Activated CD8-positive, alpha-beta memory T cell treated with anti-CD3 and anti-CD28 coated beads for 24 hours (primary cell): ENCODE results near the gene NFIB.

Experiments used
- DNase-seq: peaks from one replicate; pipeline ENCODE4 v3.0.0-alpha.2; 2020

The NFIB gene

DNA sequence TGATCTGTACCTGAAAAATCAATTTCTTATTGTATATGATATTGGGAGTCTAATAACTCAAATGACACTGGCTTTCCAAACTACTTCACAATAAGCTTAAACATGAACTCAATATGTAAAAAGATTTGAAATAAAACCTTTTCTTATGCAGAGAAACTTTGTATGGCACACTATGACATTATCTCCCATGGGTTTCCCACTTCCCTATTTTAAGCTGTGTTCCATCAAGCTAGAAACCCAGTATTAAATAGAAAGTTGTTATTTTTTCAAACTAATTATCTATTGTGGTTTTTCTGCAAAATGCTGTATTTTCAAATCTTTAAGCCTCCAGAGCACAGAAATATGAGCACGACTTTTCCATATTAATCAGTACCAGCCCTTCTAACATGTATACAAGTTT lies 174.7 kb downstream of the NFIB start:
- no peak for DNase-seq

DNA sequence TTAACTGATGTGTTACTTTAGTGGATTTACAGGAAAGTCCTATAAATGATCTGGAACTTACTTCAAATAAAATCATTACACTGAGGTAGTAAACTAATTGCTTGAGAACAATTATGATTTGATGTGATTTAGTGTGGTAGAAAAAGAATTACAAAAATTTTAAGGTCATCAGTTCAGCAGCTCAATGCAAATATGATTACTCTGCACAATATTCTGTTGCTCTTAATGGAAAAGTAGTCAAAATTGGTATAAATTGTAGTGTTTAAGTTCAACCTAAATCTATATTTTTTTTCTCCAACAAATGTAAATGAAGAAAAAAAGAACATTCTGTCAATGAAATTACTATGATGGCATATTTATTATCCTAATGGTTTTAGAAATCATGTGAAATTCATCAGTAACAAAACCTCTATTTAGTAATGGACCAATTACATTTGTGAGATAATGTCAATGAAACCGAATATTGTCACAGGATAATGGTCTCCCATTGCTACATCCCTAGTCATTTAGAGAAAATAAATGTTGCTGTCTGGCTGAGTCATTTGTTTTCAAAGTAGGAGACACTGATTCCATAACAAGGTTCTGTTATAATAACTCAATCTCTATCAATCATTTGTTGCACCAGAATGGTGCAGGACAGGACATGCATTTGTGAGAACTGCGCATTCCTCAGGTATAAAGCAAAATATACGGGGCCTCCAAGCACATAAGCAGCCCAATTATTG lies 177.1 kb downstream of the NFIB start:
- no peak for DNase-seq

DNA sequence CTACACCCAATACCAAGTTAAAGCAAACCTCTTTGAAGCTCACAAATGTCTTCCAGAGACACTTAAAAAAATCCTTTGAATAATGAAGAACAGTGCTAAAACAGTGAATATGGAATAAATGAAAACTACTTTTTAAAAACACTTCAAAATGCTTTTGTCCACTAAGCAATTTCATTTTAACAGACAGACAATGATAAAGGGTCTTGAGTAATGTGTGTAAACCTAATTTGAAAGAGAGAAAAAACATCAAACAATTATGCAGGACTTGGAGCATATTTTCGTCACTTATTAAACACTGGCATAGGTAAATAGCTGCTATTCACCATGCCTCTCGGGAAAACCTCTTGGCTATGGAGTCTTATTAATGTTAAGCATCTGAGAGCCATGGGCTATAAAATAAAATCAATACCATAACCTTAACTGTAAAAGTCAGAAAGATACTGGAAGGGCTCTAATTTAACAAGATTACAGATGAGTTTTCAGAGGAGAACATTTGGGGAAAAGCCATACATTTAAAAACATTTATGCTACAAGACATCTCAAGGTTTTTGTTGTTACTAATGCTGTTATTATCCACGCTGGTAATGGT lies 177.8 kb downstream of the NFIB start:
- DNase-seq: no peak

DNA sequence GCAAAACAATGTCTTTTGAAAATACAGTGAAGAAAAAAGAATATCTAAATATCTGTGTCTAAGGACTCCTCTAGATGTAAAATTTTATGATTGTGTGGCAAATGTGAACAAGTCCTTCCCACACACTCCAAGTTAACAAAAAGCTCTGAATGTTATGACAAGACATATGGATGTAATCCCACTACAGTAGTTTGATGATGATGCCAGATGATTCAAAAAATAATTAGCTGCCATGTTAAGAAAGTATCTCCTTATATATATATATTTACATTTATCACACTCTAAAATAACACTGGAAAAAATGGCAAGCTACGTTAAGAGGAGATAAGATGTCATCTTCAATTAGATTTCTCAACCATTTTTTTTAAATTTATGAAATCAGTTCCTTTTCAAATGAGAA lies 178.5 kb downstream of the NFIB start:
- no peak for DNase-seq

DNA sequence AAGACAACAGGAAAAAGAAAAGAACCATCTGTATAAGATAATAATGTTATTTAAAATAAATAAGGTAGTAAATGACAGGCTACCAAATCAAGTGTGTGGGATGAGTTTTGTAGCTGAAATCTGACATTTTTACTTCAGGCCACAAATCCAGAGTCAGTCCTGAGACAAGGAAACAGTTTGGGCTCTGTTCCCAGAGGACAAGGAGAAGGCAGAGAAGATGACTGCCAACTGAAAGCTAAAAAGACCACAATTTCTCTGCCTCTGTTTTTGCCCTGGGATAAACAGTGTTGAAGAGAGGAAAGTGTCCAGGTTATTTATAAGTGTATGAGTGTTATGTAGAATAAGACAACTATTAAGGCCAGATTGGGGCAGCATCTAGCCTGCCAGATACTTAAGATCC lies 180.5 kb downstream of the NFIB start:
- DNase-seq: no peak

DNA sequence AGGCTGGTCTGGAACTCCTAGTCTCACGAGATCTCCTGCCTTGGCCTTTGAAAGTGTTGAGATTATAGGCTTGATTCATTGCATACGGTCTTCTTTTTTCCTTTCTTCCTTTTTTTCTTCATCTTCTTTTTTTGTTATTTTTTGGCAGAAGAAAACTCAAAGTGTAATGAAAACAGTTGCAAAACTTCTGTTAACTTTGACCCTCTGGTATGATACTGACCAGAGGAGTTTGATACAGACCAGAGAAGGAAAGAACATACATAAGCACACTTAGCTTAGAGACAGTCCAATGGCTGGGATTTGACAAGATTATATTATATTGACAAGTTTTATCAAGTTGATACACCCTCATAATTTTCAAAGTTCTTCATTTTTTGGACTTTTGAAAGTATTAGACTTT lies 181.2 kb downstream of the NFIB start:
- DNase-seq: no peak

DNA sequence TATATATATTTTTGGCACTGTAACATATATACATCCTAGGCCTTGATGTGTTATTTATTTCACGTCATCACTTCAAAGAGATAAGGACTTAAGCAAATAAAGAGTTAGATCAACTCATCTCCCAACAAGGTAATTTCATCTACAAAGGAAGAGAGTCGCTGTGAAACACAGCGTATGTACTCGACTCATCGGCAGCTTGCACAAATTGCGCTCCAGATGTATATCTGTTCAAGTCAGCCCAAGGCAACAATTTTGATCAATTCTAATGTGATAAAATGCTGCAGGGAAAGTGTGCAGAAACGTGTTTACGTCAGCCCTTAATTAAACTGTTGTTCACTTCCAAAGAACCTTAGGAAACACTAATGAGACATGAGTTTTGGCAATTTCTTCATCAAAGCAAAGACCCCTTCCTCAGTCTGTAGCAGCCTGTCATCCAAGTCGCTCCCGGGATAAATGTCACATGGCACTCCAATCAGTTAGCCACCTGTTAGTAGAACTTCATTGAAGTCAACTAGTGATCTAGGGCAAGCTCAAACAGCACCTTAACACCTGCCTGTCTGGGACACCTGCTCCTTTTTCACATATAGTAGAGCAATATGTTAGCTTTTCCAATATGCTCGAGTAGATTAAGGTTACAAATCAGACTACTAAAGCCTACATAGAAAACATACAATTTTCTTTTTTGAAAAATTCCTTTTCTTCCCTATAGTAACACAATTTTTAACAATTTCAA lies 182.4 kb downstream of the NFIB start:
- no peak for DNase-seq

DNA sequence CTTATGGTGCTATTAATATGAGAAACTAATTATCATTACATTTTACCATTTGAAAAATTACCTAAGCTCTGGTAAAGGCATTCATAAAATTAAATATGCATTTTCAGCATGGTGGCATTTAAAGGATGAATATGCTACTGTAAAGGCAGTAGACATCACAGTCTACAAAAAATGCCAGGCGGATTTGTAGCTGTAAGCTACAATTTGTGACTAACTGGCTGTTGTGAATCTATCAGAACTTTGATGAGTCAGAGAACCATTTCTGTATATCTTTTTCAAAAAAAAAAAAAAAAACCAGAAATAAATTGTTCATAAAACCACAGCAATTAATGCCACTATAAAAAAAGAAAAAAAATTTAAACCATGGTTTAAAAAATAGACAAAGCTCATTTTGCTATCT lies 186.3 kb downstream of the NFIB start:
- no peak for DNase-seq

DNA sequence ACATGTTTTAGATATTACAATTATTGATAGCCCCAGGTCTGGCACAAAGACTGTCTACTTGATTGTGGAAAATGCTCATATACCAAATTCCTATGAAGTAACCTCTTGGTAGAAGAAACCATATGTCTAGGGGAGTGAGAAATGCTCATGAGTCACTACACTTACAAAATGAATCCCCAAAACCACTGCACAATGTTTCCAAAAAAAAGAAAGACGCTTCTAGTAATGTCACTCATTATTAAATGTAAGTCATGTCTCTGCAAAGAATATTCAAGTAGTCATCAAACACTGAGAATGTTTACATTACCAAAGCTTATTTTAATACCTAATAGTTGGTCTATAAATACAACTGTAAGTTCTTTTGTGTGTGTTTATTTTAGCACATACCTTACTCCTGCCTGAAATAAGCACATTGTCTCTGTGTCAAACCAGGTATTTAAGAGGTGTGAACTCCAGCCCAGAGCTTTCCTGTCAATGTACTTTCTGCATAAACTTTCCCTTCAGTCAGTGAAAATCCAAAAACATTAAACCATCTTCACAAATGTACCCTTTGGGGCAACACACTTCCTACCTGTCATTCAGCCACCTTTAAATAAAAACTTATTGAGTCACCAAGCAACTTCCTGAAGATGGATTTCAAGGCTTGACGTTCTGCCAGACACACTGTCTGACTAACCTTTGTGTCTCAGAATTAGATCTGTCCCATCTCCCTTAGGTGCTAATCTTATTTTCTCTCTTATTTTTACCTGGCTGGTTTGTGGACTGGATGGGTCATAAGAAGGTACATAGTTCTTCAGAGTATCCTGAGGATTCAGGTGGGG lies 194.0 kb downstream of the NFIB start:
- DNase-seq: no peak

DNA sequence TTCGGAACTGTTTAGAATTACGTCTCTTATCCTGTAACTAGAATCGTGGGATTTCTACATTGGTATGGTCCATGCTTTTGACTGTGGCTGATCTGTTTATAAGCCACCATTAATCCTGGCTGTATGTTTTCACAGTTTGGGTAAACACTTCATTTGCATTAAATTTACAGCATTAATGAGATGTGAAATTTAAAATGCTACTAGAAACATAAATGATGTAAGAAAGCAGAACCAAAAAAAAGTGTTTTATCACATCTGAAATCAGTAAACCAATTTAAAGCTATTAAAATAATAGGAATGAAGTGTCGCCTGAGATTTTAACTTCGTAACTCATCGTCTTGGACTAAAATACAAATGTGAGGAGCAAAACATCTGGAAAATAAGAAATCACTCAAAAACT lies 201.7 kb downstream of the NFIB start:
- no peak for DNase-seq

DNA sequence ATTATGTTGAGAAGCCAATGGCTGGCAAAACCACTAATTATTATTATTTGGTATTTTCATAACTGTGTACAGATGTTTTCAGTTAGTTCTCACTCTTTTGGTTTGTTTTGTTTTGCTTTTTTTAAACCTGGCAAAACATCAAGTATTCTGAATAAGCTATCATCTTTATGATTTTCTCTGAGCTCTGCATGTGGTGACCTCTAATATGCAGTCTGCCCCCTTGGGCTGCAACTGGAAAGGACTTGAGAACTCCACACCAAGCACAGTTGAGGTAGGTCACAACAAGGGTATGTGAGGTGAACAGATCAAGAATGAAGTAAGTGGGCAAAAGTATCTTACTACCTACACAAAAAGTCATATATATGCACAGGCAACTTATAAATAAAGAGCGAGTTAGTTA lies 202.2 kb downstream of the NFIB start:
- DNase-seq: no peak

DNA sequence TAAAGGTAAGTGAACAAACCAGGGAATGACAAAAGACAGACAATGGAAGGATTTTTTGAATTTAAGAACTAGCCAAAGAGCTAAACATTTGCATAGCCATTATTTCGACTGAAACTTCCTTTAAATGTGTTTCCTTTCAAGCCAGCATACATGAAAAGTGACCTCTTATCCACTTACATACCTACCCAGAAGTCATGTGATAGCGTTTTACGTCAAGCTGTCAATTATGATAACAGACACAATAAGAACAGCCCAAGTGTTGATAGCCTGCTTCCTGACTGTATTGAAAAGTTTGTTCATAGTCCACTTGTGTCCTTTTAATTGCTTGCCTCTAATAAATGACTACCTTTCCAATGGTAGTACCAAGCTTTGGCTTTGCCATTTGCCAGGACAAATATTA lies 206.0 kb downstream of the NFIB start:
- DNase-seq: no peak

DNA sequence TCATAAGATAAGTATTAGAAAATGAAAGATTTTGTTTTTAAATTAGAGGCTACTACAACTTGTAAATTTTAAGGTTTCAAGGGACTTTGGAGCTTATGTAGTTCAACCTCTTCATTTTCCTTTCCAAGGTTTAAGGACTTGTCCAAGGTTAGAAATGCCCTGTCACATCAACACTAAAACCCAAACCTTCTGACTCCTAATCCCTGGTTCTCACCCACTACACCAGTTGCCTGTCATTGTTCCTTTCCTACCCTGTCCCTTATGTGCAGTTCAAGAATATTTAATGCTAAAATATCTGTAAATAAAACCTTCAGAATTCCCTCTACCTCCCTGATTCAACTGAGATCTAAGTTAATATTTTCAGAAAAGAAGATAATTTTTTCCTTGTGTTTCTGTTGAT lies 206.4 kb downstream of the NFIB start:
- DNase-seq: no peak

DNA sequence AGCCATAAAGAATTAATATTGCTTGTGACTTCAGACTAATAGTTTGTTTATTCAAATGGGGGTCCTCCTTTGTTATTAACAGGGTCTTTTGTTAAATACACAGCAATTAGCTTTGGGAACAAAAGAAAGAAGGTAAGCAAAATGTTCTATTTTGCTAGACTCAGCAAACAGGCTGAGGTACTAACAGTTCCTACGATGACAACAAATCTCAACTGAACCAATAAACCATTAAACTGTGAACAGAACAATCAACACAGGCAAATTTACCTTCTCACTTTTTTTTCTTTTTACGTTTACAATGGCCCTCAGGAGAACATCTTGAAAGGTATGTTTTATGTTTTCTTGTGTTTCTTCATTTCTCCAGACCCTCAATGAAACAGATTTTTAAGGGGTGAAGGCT lies 207.2 kb downstream of the NFIB start:
- DNase-seq: no peak

DNA sequence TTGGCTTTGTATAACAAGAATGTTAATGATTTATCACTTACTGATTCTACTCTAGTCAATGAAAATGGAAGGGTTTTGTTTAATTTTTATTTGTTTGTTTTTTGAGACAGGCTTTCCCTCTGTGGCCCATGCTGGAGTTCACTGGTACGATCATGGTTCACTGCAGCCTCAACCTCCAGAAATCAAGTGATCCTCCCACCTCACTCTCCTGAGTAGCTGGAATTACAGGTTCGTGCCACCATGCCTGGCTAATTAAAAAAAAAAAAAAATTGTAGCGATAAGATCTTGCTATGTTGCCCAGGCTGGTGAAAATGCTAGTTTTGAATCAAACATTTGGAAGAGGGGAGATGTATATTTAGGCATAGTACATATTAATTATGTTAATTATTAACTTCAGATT lies 209.4 kb downstream of the NFIB start:
- DNase-seq: no peak

DNA sequence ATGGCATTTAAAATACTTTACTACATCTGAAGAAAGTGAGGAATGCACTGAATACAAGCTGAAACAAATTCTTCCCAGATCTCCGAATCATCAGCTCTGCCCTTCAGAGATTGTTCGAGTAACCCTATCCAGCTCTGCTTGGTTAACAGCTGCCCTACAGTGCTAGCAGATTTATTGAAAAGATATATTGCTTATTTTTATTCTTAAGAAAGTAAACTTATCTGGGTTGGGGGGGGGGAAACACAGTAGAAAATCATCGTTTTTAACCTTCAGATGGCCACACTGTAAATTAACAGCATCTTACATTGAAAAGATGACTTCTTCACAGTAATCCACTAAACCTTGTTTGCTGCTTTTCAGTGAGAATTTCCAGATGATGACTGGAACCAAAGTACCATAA lies 210.8 kb downstream of the NFIB start:
- no peak for DNase-seq

DNA sequence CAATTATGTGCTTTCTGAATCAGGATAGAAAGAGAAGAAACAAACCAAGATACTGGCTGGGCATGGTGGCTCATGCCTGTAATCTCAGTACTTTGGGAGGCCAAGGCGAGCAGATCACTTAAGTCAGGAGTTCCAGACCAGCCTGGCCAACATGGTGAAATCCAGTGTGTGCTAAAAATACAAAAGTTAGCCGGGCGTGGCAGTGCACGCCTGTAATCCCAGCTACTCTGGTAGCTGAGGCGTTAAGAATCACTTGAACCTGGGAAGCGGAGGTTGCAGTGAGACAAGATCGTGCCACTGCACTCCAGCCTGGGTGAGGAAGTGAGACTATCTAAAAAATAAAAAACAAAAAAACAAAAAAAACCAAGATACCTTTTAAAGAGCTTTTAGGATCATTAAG lies 214.2 kb downstream of the NFIB start:
- no peak for DNase-seq

DNA sequence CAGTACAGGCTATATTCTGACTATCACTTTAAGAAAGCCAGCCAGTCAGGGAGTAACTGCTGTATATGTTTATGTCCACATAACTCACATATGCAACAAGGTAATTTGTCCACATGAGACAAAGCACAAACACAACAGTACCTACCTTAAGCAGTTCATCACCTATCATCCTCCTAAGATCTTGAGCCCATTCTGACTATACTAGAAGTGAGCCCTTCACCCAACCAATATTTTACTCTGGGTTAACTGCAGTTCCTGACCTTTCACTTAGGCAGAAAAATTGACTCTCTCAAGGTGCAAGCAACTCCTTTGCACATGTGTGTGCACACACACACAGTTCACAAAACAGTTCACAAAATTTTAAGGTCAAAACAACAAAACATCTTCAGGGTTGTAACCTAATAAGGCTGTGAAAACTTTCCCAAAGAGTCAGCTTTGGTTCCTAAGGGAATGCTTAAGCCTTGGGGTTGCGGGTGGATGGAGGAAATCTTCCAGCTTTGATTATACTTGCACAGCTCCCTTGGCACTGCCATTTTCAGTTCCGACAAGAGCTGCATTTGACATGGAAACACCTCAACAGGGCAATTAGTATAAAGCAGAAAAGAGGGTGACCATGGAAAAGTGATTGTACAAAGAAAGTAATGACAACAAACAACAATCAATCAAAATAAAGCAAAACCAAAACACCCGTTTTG lies 215.3 kb downstream of the NFIB start:
- no peak for DNase-seq

DNA sequence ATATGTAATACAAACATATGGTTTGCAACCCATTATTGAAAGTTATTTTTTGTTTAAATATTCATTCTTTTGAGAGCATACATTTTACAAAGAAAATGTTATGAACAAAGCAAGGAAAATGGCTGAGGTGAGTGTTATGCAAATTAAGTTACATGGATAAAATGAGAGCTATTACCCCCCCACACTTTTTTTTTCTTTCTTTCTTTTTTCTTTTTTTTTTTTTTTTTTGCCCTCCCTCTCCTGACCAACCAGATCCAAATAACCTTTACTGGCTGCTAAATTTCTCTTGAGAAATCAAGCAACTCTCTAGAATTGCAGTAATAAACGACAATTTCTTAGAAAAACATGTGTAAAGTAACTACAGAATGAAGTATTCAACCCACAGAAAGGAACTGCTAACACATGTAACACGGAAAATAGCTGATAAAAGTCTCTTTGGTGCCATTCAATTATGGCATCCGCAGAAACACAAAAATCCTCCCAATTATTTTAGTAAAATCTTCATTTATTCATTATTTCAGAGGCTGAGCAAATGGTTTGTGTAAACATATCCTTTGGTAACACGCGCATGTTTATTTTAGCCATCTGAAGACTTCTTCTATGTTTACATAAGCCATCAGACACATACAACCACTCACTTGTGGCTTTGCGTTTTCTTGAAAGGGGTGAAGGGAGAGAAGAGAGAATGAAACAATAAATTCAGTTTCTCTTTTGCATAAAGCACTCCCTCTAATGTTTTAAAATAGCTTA lies 216.1 kb downstream of the NFIB start:
- DNase-seq: no peak

DNA sequence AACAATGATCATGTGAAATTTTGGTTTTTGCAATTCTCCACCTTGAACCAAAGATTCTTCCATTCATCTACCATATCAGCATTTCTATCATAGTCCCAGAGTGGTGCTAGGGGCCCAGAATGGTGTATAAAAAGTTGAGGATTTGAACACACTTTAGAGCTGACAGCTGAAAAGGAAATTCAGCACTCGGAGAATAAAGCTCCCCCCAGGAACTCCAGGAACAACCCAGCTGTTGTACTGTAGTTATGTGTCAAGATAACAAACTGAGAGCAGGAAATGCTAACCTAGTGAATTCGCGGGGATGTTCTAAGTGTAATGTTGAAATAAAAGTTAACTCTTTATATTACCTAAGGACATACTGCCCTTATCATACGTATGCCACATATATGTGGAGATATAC lies 216.7 kb downstream of the NFIB start:
- DNase-seq: no peak

DNA sequence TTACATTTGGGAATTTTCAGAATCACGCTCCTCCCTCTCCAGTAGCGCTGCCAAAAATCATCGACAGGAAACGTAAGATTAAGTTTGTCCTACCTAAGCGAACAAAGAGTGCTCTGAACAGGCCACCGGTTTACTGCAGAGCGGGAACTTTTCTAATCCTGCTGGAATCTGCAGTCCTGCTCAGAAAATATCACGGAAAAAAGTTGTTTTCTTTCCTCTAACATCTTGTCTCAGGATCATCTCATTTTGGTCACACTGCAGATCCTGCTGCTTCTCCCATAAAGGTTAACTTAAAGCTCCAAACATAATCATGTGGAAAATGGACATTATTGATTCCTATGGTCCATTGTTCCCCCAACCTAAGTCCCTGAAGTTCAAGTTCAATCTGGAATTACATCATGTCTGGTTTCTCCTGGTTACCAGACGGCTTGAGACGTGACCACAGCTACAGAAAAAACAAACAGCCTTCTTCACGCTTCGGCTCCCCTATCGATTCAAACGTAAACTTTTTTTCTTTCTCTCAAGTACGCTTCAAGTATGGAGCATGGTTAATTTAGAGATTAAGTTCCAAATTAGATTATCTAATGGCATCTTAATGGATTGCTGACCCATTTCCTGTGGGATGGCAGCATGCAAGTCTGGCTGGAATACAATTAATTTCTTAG lies 217.6 kb downstream of the NFIB start:
- DNase-seq: no peak

DNA sequence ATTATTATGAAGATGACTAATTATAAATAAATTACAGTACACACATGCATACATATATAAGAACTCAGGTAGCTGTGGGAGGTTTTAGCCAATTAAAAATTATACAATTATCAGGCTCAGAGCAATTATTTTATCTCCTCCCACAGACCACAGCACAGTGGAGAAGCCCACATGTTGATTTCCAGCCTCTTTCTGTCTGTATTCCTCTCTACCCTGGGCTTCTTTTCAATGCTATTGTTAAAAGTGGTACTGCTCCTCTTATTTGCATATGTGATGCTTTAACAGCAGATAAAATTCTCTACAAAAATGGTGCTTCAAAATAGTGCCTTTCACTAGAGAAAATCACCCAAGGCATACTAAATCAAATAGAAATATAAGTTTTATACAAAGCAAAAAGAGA lies 218.7 kb downstream of the NFIB start:
- DNase-seq: no peak
